ENCODE results near the gene G0S2. TPM values are rescaled to one million over a fixed set of nuclear protein-coding genes. Genes with fewer than 3 reads are reported as not detected.
A peak's percentile ranks its signal among the peaks of the same experiment; 100 is the strongest.

Gene G0S2
- total and polyA plus RNA-seq, 9 of the 15 experiments (the other 6 are each of a cell fraction or from before 2014, with no cell fraction given): 0.18 to 65.6 (median 11.4) TPM

DNA sequence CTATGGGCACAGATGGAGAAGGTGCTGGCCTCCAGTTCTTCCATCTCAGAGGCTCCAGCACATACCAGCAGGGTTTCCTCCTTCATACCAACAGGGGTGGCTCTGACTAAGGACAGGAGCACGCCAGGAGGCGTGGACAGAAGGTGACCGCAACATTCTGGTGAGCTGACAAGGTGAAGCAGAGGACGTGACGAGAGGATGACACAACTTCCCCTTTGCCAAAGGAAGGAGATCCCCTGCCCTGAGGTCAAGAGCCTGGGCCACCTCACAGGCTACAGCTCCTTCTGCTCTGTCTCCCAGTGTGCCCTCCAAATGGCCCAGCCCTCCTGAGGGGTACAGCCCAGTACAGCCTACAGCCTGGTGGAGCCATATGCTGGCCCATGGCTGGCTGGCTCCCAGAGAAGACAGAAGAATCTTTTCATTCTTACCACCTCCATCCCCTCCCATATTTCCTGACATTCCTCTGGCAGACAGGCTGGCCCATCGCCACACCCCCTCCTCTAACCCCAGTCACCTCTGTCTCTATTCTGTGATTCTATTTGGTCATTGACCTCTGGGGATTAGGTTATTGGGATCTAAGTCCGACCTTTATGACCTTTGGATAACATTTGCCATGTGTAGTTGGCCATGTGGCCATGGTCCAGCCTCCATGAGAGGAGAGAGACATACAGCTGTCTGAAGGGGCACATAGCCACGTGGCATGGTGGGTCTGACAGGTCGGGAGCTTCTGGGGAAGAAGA is 17.9 kb upstream of the G0S2 start (continued):
- TF ChIP-seq, protein P1, sequence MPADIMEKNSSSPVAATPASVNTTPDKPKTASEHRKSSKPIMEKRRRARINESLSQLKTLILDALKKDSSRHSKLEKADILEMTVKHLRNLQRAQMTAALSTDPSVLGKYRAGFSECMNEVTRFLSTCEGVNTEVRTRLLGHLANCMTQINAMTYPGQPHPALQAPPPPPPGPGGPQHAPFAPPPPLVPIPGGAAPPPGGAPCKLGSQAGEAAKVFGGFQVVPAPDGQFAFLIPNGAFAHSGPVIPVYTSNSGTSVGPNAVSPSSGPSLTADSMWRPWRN (IDR thresholded peaks at IDR 0.05; ENCODE audit: low read depth): no peak
- TF ChIP-seq ZNF561 (CRISPR knock-in tag; conservative IDR thresholded peaks at IDR 0.05) (no peak), ERF (CRISPR knock-in tag; IDR thresholded peaks at IDR 0.05) (no peak), NFRKB (IDR thresholded peaks at IDR 0.05; ENCODE audit: low read depth) (no peak), NR2C1 (IDR thresholded peaks at IDR 0.05) (peak; percentile 80), NR2C1 (tag; IDR thresholded peaks at IDR 0.05) (peak; percentile 85), ZNF282 (CRISPR knock-in tag; IDR thresholded peaks at IDR 0.05) (no peak), GATAD2A (IDR thresholded peaks at IDR 0.05) (no peak), FIP1L1 (IDR thresholded peaks at IDR 0.05; ENCODE audit: low read depth, low read length, poor library complexity, severe bottlenecking) (no peak), MED1 (CRISPR knock-in tag; IDR thresholded peaks at IDR 0.05; ENCODE audit: borderline replicate concordance) (no peak), JUND (IDR thresholded peaks at IDR 0.05; ENCODE audit: borderline replicate concordance, low read depth, low read length) (peak; percentile 61; the same call in 1 of the 2 replicates), JUND (tag; IDR thresholded peaks at IDR 0.05; ENCODE audit: borderline replicate concordance, low read depth, low read length) (peak; percentile 47; the same call in 1 of the 3 replicates), ZNF175 (CRISPR knock-in tag; IDR thresholded peaks at IDR 0.05; ENCODE audit: low read depth) (no peak; the same call in none of the 2 replicates), TAF7 (tag; IDR thresholded peaks at IDR 0.05) (no peak), ZNF224 (CRISPR knock-in tag; IDR thresholded peaks at IDR 0.05) (no peak)
- TF ChIP-seq, protein P2, sequence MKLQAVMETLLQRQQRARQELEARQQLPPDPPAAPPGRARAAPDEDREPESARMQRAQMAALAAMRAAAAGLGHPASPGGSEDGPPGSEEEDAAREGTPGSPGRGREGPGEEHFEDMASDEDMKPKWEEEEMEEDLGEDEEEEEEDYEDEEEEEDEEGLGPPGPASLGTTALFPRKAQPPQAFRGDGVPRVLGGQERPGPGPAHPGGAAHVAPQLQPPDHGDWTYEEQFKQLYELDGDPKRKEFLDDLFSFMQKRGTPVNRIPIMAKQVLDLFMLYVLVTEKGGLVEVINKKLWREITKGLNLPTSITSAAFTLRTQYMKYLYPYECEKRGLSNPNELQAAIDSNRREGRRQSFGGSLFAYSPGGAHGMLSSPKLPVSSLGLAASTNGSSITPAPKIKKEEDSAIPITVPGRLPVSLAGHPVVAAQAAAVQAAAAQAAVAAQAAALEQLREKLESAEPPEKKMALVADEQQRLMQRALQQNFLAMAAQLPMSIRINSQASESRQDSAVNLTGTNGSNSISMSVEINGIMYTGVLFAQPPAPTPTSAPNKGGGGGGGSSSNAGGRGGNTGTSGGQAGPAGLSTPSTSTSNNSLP (IDR thresholded peaks at IDR 0.05; ENCODE audit: borderline replicate concordance, low read depth, low read length): no peak
- TF ChIP-seq, protein P3, sequence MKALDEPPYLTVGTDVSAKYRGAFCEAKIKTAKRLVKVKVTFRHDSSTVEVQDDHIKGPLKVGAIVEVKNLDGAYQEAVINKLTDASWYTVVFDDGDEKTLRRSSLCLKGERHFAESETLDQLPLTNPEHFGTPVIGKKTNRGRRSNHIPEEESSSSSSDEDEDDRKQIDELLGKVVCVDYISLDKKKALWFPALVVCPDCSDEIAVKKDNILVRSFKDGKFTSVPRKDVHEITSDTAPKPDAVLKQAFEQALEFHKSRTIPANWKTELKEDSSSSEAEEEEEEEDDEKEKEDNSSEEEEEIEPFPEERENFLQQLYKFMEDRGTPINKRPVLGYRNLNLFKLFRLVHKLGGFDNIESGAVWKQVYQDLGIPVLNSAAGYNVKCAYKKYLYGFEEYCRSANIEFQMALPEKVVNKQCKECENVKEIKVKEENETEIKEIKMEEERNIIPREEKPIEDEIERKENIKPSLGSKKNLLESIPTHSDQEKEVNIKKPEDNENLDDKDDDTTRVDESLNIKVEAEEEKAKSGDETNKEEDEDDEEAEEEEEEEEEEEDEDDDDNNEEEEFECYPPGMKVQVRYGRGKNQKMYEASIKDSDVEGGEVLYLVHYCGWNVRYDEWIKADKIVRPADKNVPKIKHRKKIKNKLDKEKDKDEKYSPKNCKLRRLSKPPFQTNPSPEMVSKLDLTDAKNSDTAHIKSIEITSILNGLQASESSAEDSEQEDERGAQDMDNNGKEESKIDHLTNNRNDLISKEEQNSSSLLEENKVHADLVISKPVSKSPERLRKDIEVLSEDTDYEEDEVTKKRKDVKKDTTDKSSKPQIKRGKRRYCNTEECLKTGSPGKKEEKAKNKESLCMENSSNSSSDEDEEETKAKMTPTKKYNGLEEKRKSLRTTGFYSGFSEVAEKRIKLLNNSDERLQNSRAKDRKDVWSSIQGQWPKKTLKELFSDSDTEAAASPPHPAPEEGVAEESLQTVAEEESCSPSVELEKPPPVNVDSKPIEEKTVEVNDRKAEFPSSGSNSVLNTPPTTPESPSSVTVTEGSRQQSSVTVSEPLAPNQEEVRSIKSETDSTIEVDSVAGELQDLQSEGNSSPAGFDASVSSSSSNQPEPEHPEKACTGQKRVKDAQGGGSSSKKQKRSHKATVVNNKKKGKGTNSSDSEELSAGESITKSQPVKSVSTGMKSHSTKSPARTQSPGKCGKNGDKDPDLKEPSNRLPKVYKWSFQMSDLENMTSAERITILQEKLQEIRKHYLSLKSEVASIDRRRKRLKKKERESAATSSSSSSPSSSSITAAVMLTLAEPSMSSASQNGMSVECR (CRISPR knock-in tag; IDR thresholded peaks at IDR 0.05): no peak
- TF ChIP-seq, protein P4, sequence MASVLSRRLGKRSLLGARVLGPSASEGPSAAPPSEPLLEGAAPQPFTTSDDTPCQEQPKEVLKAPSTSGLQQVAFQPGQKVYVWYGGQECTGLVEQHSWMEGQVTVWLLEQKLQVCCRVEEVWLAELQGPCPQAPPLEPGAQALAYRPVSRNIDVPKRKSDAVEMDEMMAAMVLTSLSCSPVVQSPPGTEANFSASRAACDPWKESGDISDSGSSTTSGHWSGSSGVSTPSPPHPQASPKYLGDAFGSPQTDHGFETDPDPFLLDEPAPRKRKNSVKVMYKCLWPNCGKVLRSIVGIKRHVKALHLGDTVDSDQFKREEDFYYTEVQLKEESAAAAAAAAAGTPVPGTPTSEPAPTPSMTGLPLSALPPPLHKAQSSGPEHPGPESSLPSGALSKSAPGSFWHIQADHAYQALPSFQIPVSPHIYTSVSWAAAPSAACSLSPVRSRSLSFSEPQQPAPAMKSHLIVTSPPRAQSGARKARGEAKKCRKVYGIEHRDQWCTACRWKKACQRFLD (CRISPR knock-in tag; IDR thresholded peaks at IDR 0.05): no peak
- TF ChIP-seq, protein P5, sequence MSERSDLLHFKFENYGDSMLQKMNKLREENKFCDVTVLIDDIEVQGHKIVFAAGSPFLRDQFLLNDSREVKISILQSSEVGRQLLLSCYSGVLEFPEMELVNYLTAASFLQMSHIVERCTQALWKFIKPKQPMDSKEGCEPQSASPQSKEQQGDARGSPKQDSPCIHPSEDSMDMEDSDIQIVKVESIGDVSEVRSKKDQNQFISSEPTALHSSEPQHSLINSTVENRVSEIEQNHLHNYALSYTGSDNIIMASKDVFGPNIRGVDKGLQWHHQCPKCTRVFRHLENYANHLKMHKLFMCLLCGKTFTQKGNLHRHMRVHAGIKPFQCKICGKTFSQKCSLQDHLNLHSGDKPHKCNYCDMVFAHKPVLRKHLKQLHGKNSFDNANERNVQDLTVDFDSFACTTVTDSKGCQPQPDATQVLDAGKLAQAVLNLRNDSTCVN (CRISPR knock-in tag; IDR thresholded peaks at IDR 0.05): no peak

All from K562 (cell line).